Measurements from ENCODE around the gene ADARB1. TPM values are rescaled to one million over a fixed set of nuclear protein-coding genes. Genes with fewer than 3 reads are reported as not detected.

ADARB1 gene
- total RNA-seq, 4 donors from 2014 or later: 6.8 to 32.2 (median 17.3) TPM

DNA sequence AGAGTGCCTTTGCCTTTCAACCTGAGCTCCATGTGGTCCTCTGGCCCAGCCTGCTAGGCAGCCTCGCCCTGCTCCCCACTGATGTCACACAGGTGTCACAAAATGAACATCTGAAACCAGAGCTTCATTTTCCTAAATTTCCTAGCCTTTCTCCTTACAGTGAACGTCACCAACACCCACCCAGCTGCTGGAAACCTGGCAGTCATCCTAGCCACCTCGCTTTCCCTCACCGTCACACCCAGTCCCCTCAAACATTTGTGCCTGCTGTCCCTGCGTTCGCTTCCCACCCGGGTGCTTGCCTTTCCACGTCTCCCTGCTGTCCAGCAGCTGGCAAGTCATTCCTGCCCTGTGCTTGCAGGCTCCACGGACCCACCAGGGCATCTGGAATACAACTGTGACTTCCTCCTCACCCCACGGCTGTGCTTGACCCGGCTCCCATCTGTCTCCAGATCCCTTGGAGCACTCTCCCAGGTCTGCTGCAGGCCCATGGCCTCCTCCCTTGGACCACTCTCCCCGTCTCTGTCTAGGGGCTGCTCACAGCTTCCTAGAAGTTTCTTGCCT, 23.5 kb downstream of the ADARB1 start:
- DNase-seq: no peak
- TF ChIP-seq EP300 (IDR thresholded peaks at IDR 0.05; ENCODE audit: low read depth) (no peak), POLR2AphosphoS5 (IDR thresholded peaks at IDR 0.05) (no peak), CTCF (IDR thresholded peaks at IDR 0.05) (no peak), POLR2A (IDR thresholded peaks at IDR 0.05) (no peak)
- intact Hi-C loops (cut with DNase I; ENCODE audit: low total_unique reads): no loop called here
- H3K9me3 ChIP-seq: no peaks in the 10 kb centered on the region
- H3K36me3 ChIP-seq: no peaks in the 10 kb centered on the region
- in situ Hi-C loops (cut with MboI; ENCODE audit: low pct_ligation_motif_present in 1 of 4, low pct_unique_long_range_greater_than_20kb in 1 of 4, low sequenced_read_pairs in 3 of 4): no loop called here
- no peak overlapping the region for H3K27ac ChIP-seq
- 84 to 100% methylated on average over 4 to 12 of the region's 12 CpGs for WGBS, 2 donors (ENCODE audit: low coverage in 1 of 2)
- H3K4me3 ChIP-seq: no peak overlapping the region
- H3K4me1 ChIP-seq: peaks cover 8 to 19% (median 11%) of the 10 kb centered on the region in 4 donors
- no peaks in the 10 kb centered on the region for H3K27me3 ChIP-seq

DNA sequence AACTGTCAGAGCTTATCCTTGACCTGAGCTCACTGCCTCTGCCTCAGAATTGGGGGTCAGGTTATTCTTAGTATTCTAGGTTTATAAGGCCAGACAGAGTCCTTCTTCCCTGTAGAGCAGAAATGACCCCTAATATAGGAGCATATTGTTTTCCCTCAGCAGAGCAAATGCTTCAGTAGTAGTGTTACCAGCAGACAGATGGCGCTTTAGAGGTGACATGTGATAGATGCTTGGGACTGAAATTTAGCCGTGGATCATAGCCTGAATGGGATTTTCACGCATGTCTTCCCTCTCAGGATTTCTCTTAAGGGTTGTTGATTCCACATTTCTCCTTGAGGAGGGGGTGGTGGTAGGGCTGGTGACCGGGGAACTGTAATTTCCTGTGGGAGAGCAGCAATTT, 24.5 kb downstream of the ADARB1 start:
- in situ Hi-C loops (cut with MboI; ENCODE audit: low pct_ligation_motif_present in 1 of 4, low pct_unique_long_range_greater_than_20kb in 1 of 4, low sequenced_read_pairs in 3 of 4) (no loop called here), intact Hi-C loops (cut with DNase I; ENCODE audit: low total_unique reads) (no loop called here)
- Histone ChIP-seq H3K27me3 (no peaks in the 10 kb centered on the region), H3K27ac (no peak overlapping the region), H3K9me3 (no peaks in the 10 kb centered on the region), H3K4me1 (peaks cover 8 to 15% (median 11%) of the 10 kb centered on the region in 4 donors), H3K36me3 (no peaks in the 10 kb centered on the region), H3K4me3 (no peak overlapping the region)
- WGBS, 2 donors (ENCODE audit: low coverage in 1 of 2): 45 to 55% methylated on average over 3 to 4 of the region's 4 CpGs
- DNase-seq: no peak
- TF ChIP-seq EP300 (IDR thresholded peaks at IDR 0.05; ENCODE audit: low read depth) (no peak), POLR2A (IDR thresholded peaks at IDR 0.05) (no peak), CTCF (IDR thresholded peaks at IDR 0.05) (peak in 4 of 5 experiments; percentile 11 to 23 (median 18)), POLR2AphosphoS5 (IDR thresholded peaks at IDR 0.05) (no peak)

DNA sequence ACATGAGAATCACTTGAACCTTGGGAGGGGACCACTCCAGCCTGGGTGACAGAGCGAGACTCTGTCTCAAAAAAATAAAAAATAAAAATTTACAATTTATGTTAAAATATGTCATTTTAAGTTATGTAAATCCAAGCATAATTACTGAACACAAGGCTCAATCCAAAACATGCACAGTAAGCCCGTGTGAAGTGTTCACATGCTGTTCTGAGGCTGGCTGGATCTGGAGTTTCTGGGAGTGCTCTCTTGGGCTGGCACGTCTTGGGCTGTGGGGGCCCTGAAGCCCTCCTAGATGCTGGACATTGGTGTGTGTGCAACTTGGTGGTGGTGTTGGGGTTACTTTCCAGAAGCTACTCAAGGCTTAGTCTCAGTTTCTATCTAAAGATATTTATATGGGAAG, 25.2 kb downstream of the ADARB1 start:
- no peak for TF ChIP-seq POLR2A (IDR thresholded peaks at IDR 0.05)
- no peak for TF ChIP-seq POLR2AphosphoS5 (IDR thresholded peaks at IDR 0.05)
- TF ChIP-seq EP300 (IDR thresholded peaks at IDR 0.05; ENCODE audit: low read depth): no peak
- no peak for TF ChIP-seq CTCF (IDR thresholded peaks at IDR 0.05)
- 86 to 95% methylated on average over 3 of the region's 3 CpGs for WGBS, 2 donors (ENCODE audit: low coverage in 1 of 2)
- Histone ChIP-seq H3K4me3 (no peak overlapping the region), H3K27ac (no peak overlapping the region), H3K27me3 (no peaks in the 10 kb centered on the region), H3K4me1 (peaks cover 13 to 22% (median 18%) of the 10 kb centered on the region in 4 donors), H3K36me3 (no peaks in the 10 kb centered on the region), H3K9me3 (no peaks in the 10 kb centered on the region)
- intact Hi-C loops (cut with DNase I; ENCODE audit: low total_unique reads) (no loop called here), in situ Hi-C loops (cut with MboI; ENCODE audit: low pct_ligation_motif_present in 1 of 4, low pct_unique_long_range_greater_than_20kb in 1 of 4, low sequenced_read_pairs in 3 of 4) (no loop called here)
- no peak for DNase-seq

DNA sequence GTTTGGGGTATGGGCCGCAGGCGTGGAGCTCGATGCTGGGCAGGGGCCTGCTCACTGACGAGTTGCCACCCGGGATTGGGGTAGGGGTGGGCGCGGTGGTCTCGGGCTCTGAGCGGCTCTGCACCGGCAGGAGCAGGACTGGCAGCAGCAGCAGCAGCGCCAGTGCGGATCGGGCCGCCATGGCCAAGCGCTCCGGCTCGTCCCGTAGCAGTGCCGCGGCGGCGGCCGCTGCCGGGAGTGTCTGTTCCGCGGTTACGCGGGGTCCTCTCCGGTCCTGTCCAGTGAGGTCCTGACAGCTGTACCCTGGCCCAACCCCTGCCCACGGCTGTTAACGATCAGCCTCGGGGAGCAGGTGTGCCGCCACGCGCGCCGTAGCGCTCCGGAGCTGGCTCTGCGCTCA, 26.5 kb downstream of the ADARB1 start:
- intact Hi-C loops (cut with DNase I; ENCODE audit: low total_unique reads) (no loop called here), in situ Hi-C loops (cut with MboI; ENCODE audit: low pct_ligation_motif_present in 1 of 4, low pct_unique_long_range_greater_than_20kb in 1 of 4, low sequenced_read_pairs in 3 of 4) (no loop called here)
- Histone ChIP-seq H3K27ac (no peak overlapping the region), H3K9me3 (no peaks in the 10 kb centered on the region), H3K27me3 (no peaks in the 10 kb centered on the region), H3K4me3 (no peak overlapping the region), H3K36me3 (no peaks in the 10 kb centered on the region), H3K4me1 (peaks cover 14 to 31% (median 24%) of the 10 kb centered on the region in 4 donors)
- no peak for DNase-seq
- TF ChIP-seq POLR2AphosphoS5 (IDR thresholded peaks at IDR 0.05) (no peak), CTCF (IDR thresholded peaks at IDR 0.05) (no peak), EP300 (IDR thresholded peaks at IDR 0.05; ENCODE audit: low read depth) (no peak), POLR2A (IDR thresholded peaks at IDR 0.05) (no peak)
- 95% methylated on average over 17 of the region's 40 CpGs; no CpG with 5 or more reads in 1 of the 2 donors for WGBS, 2 donors (ENCODE audit: low coverage in 1 of 2)

Measured in transverse colon (tissue), 4 donors.